ENCODE data around the gene ATG14.
"Not testable (repeated sequence)": the region's sequence is repeated elsewhere in the genome, so short reads cannot be mapped to it uniquely, and the experiment has no call there.

ATG14 gene

DNA sequence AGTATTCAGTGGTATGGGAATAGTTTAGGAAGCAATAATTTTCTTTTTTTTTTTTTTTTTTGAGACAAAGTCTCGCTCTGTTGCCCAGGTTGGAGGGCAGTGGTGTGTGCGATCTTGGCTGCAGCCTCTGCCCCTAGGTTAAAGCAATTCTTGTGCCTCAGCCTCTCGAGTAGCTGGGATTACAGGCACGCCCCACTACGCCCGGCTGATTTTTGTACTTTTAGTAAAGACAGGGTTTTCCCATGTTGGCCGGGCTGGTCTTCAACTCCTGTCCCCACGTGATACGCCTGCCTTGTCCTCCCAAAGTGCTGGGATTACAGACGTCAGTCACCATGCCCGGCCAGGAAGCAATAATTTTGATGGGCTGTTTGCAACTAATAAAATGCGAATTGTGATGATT, 62.1 kb downstream of the ATG14 start:
- no peak for DNase-seq

DNA sequence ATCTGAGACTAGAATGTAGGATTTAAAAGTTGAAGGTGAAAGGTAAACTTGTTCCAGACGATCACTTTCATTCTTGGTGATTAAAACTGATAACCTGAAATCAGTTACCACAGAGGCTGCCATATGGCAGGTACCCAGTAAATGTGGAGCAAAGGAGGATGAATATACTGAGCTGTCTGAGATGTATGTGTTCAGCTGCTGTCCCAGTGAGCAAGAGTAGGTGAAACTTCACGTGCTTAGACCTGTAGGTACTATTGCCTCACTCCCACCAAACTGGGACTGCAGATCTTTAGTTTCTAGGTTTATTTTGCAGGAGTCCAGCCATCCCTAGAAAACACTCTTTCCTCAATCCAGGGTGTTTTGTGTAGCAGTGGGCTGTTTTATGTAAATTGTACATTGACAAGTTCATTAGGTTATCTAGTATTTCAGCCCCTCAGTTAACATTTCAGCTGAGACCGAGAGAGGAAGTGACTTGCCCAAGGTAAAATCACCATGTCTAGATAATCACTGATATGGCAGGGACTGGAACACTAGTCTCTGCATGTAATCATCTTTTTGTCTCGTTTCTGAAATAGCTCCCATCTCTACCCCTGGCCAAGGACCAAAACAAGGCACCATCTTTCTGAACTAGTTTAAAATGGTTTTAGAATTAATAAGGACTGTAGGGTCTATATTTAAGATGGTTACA, 62.7 kb downstream of the ATG14 start:
- no peak for DNase-seq

DNA sequence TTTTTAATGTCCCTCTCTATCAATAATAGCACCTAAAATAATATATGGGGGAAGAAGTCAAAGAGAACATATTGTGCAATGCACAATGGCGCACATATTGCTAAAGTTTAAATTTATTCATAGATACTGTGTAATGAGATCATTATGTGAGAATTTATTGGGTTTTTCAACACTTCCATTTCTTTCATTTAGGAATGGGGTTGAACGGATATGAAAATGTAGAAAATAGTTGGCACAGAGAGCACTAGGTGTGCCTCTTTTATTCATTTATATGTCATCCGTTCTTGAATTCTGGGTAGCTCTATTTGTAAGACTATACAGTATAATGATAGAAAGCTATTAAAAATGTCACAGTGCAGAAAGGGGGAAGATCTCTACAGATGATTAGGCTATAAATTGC, 63.9 kb downstream of the ATG14 start:
- DNase-seq: no peak

DNA sequence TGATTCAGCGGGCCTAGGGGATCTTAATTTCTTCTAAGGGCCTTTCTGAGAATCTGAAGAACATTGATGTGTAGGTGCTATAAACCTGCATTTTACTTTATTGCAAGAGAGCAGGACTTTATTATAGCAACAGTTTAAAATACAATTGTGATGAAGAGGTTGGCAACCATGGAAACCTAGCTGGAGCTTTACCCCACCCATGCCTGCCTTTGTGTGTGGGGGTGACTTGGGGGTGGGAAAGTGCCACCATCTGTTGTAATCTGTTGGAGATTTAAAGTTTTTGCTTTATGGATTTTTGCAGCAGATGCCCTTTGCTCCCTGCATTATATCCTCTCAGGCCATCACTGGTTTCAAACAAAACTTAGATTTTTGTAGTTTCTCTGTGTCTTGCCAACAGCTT, 64.6 kb downstream of the ATG14 start:
- no peak for DNase-seq

DNA sequence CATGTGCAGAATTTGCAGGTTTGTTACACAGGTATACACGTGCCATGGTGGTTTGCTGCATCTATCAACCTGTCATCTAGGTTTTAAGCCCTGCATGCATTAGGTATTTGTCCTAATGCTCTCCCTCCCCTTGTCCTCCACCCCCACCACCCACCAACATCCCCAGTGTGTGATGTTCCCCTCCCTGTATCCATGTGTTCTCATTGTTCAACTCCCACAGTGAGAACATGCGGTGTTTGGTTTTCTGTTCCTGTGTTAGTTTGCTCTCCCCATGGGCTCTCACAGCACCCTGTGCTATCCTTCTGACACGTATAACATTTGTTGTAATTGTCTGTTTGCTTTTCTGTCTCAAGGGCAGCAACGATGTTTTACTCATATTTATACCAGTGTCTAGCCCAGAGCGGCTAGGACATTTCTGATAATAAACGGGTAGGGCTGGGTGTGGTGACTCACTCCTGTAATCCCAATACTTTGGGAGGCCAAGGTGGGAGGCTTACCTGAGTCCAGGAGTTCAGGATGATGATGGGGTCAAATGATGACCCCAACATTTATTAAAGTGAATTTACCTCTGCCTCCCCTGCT, 67.0 kb downstream of the ATG14 start:
- DNase-seq: not testable (repeated sequence)

DNA sequence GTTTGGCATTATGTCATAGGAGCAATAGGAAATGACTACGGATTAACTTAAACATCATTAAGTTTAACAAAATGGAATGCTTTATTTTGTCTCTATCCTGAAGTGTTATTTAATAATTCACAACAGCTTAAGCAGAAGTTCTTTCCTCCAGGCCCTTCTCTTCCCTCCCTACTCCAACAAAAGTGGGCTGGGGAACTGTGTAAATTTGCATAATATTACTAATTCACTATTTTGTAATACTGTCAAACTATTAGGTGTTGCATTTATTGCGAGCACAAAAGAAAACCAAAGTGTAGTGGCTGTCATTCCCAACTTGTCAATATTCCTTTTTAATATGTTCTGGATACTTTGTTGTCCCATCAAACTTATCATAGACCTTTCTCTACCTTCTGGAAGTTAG, 69.8 kb downstream of the ATG14 start:
- no peak for DNase-seq

DNA sequence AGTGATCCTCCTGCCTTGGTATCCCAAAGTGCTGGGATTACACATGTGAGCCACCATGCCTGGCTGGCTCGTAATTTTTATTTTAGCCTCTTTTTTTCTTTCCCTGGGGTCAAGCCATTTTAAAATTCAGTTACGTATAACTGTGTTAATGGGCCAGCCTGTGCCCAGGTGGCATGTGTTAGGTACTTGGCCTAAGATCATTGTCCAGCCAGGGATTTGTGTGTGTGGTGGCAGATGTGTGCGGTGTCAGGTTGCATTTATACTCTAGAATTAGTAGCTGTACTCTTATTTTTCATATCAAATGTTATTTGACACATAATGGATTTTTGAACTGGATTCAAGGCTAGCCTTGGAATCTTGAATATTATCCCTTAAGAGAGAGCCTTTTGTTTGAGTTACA, 71.1 kb downstream of the ATG14 start:
- DNase-seq: no peak

DNA sequence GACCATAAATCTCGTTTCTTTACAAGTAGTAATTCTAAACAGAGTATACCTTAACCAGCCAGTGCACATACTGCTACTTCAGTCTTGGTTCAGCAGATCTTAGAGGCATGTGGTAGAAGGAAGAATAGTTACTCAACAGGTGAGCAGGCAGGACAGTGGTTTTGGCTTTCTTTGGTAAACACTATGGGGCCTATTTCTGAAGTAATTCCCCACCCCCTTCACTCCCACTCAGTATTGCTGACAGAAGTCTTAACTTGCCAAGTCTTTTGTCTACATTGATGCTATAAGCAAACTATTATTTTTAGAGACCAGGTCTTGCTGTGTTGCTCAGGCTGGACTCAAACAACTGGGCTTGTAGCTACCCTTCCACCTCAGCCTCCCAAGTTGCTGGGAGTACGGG, 71.9 kb downstream of the ATG14 start:
- peak; percentile 9 to 44 for DNase-seq

DNA sequence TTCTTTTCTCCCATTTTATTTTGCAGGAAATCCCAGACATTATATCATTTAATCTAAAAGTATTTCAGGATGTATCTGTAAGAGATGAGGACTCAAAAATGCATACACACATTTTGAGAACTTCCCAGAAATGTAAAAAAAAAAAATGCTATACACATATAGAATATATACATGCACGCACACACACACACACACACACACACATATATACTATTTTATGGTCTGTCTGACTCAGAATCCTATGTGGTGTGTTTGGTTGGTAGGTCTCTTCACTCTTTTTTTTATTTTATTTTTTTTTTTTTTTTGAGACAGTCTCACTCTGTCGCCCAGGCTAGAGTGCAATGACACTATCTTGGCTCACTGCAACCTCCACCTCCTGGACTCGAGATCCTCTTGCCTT, 74.9 kb downstream of the ATG14 start:
- DNase-seq: no peak

DNA sequence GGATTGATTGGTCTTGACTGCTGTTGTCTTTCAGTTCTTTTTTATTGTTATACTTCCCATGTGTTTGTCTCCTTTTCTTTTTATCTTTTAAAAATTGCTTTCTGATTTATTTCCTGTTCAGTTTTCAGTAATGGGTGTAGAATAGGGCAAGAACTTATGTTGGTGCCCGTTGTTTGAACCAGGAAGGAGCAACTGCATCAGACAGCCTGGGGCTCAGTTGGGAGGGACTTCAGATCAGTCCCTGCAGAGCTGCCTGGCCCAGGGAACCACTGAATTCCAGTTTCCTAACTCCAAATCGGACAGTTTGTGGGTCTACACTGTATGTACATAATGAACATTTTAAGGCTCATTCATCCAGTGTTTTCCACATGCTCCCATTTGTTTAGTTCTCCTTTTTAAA, 75.5 kb downstream of the ATG14 start:
- peak in 1 of 2 experiments; percentile 14 for DNase-seq

DNA sequence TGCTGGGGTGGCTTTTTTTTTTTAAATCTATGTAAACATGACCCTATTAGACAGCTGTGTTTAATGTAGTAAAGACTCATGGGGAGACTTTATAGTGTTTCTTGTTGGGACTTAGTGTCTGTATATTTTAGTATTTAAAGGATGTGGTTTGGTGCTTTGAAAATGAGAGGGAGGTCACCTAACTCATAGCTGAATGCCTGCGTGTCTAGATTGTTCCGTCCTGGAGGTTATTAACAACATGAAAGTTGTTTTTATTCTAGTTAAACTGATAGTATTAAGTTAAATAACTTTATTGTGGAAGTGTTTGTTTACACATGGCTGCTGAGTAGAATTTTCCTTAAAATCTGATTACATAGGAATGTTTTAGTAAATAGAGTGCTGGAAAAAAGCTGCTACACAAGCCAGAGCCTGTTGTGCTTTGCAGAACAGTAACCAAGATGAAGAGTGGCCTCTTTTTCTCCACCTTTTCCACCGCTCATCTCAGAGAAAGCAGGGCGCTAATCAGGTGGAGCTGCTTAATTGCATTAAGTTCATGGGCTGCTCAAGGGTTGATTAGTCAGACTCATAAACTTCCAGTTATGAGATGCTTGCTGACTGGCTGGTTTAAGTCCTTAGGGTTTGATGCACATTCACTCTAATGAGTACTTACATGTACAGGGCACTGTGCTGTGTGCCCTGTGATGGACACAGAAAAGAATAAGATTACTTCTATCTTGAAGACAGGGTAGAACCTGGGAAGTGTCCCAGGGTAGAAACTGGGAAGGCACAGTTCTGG, 77.7 kb downstream of the ATG14 start:
- DNase-seq: peak in 1 of 2 experiments; percentile 13

DNA sequence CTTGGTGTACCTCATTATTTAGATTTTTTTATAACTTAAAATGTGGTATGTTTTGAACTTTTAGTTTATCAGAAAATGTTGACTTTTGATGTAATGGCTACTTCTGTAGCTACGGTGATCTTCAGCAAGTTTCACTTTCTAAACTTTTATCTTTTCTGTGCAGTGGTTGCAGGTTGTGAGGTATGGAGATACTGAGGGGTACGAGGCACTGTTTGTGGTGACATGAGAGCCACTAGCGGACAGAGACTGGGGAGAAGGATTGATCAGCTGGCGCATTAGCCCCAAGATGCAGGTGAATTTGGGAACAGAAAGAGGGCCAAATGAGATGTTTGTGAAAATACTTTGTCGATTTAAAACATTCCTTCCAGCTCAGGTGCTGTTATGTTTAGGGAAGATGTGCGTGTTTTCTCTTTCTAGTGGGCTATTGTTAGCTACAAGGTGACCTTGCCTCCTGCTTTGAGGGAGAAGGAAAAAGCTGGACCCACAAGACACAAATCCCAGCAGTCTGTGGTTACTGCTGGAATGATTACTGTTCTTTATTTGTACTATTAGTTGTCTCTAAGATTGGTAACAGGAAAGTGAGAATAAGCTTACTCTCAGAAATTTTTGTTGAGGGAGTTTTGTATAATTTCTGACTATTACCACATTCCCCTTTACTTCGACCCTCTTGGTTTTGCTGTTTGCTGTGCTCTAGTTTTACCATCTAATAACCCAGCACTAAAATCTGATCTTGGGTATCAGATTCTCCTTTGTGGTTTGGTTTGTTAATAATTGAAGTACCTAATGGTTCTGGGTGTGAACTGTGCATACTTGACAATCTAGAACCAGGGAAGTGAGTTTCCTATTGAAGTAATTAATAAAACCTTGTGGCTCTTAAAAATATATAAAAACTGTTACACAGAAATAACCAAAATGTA, 78.7 kb downstream of the ATG14 start:
- peak in 1 of 2 experiments; percentile 14 for DNase-seq

DNA sequence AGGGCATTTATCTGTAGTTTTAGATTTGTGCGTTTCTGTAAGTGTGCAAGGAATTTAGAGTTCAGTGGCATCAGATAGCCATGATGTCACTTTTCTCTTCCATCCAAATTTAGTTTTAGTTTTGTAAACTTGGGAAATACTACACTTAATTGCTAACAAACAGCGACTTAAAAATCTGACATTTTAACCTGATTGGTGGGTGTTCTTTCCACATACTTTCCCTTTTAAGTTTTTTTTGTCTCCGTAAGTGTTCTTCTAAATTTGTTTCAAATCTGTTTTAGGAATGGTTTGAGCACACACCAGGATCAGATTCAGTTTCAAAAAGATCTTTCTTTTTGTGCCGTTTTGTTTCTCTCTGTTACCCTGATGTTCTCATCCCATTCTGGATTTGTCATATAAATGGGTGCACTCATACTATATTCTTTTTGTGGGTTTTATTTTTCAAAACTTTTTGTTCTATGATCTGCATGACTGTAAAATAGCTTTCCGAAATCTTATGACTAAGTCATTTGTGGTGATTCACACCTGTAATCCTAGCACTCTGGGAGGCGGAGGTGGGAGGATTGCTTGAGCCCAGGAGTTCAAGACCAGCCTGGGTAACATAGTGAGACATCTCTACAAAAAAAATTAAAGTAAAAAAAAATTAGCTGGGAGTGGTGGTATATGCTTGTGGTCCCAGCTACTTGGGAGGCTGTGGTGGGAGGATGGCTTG, 81.5 kb downstream of the ATG14 start:
- DNase-seq: peak; percentile 58 to 70

DNA sequence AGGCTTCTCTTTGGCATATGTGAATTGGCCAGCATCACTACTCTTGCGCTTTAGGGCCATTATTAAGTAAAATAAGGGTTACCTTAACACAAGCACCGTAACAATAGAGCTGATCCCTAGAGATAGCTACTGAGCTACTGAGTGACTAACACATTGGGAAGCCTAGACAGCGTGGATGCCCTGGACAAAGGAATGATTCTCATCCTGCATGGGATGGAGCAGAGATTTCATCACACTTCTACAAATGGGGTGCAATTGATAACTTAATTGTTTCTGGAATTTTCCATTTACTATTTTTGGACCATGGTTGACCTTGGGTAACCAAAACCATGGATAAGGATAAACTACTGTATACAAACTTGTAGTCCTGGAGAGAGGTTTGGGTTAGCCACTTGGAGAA, 83.3 kb downstream of the ATG14 start:
- DNase-seq: no peak

DNA sequence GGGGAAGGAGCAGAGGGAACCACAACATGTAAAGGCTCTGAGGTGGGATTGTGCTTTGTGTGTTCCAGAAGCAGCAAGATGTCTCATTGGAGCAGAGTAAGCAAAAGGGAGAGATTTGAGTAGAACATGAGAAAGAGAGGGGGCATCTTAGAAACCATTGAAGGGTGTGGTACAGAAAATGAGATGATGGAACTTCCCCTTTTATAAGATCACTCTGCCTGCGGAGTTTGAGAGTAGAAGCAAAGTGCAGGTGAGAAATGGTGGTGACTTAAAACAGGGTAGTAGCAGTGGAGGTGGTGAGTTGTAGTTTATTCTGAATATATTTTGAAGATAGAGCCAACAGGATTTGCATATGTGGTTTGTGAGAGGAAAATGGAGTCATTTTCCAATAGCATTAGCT, 84.5 kb downstream of the ATG14 start:
- DNase-seq: no peak

DNA sequence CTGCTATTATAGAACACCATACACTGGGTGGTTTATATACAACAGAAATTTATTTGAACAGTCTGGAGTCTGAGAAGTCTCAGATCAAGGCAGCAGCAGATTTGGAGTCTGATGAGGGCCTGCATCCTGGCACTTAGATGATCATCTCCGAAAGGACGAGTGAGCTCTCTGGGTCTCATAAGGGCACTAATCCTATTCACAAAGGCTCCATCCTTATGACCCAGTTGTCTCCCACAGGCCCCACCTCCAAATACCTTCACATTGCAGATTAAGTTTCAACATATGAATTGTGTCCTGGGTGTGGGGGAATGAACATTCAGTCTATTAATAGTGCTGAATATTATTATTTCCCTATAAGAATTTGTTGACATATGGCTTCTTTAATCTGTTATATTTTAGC, 86.8 kb downstream of the ATG14 start:
- DNase-seq: no peak

DNA sequence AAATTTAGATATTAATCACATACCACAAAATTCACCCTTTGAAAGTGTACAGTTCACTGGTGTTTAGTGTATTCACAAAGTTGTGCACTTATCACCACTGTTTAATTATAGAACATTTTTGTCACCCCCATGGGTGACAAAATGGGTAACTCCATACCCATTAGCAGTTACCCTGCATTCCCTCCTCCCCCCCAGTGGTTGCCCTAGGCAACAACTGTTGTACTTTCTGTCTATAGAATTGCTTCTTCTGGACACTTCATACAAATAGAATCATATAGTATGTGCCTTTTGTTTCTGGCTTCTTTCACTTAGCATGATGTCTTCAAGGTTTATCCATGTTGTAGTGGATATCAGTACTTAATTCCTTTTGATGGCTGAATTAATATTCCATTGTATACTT, 87.7 kb downstream of the ATG14 start:
- DNase-seq: no peak

DNA sequence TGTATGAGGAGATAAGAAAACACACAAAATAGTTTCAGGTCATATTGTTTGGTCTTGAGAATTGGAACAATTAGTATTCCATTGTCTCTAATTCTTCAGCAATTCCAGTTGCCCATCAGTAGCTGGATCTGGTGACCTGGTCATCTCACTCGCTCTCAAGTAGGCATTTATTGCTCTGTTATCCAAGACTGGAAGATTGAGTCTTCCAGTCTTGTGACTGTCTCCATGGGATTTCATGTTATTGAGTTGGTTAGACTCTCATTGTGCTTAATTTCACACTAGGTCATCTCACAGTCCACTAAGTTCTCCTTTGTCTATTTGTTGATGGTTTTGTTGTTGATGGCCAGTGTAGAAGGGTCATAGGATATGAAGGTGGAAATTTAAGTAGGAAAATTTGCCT, 92.9 kb downstream of the ATG14 start:
- no peak for DNase-seq

DNA sequence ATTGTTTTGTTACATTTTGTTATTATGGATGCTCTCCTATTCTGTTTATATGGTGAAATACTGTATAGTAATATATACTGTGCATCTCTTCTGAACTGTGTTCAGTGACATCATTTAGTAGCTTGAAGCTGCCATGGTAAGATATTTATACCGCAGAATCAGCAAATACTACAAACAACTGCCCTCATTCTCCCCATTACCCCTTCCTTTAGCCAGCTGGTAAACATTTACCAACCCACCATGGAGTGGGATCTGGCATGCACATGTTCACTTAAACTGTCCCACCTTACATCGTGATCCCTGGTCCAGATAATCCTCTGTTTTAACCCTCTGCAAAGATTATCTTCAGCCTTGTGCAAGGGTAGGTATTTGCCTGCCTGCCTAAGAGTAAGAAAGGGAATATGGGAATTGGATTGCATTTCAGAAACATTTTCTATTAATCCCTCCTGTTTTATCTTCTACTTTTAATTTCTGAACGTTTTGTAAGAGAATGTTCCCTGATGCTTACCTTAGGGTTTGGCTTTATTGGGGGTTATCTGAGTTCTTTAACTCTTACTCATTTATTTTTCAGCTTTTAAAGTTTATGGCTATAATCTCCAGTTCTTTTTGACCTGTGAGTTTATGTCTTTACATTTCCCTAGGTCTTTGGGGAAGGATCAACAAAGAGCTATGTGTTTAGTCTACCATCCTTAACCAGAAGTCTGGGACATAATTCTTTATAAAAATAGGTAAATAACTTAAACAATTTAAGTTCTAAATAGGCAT, 93.9 kb downstream of the ATG14 start:
- no peak for DNase-seq

DNA sequence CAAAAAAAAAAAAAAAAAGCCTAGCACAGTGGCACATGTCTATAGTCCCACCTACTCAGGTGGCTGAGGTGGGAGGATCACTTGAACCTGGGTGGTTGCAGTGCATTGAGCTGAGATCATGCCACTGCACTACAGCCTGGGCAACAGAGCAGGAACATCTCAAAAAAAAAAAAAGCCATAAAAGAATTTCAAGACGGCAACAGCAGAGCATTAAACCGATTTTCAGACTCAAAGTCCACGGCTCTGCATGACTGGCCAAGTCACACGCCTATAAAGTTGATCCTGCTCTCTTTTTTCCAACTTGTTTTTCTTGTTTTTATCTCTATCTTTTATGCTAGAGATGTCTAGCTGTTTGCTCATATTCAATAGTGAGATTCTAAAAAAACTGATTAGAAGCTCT, 95.1 kb downstream of the ATG14 start:
- DNase-seq: no peak

Data from activated CD4-positive, alpha-beta T cell treated with anti-CD3 and anti-CD28 coated beads, Interleukin-2, amount 50 U/mL, for 48 hours (primary cell).